DOHH2 (cell line): Measurements from ENCODE around the gene ATP11A.

Source experiments
- H3F3A ChIP-seq: fragments of 200-600 bp; sonication (generic), shearing (Covaris generic); 2 replicates; pipeline ENCODE4 v1.6.0; 2016; ENCODE audit warnings: antibody characterized with exemption, mild to moderate bottlenecking; ENCODE audit not compliant: control insufficient read depth, insufficient read depth
- H3K27ac ChIP-seq: fragments of 200-600 bp; sonication (generic); 2 replicates; pipeline ENCODE4 v1.5.1; 2014; ENCODE audit warnings: low read depth, mild to moderate bottlenecking, low read length, moderate library complexity
- H3K27me3 ChIP-seq: fragments of 200-600 bp; sonication (generic); 2 replicates; pipeline ENCODE4 v1.6.1; 2014; ENCODE audit warnings: mild to moderate bottlenecking, low read length, mixed read lengths; ENCODE audit not compliant: control insufficient read depth
- H3K36me3 ChIP-seq: fragments of 200-600 bp; sonication (generic); 2 replicates; pipeline ENCODE4 v1.6.1; 2014; ENCODE audit warnings: mild to moderate bottlenecking, low read length, moderate library complexity, mixed read lengths; ENCODE audit not compliant: control insufficient read depth
- H3K4me1 ChIP-seq: fragments of 200-600 bp; sonication (generic); 2 replicates; pipeline ENCODE4 v1.6.1; 2014; ENCODE audit warnings: mild to moderate bottlenecking, low read length, mixed read lengths; ENCODE audit not compliant: control insufficient read depth
- H3K4me2 ChIP-seq: fragments of 200-600 bp; sonication (generic); 2 replicates; pipeline ENCODE4 v1.6.0; 2014; ENCODE audit warnings: mild to moderate bottlenecking, low read length, moderate library complexity
- H3K4me3 ChIP-seq: fragments of 200-600 bp; sonication (generic); 2 replicates; pipeline ENCODE4 v1.5.1; 2014; ENCODE audit warnings: mild to moderate bottlenecking, low read length, mixed read lengths
- H3K79me2 ChIP-seq: fragments of 200-600 bp; sonication (generic); 2 replicates; pipeline ENCODE4 v1.6.1; 2014; ENCODE audit warnings: mild to moderate bottlenecking, low read length, mixed read lengths; ENCODE audit not compliant: control insufficient read depth
- H3K9me2 ChIP-seq: fragments of 200-600 bp; sonication (generic); replicated peaks from 2 replicates; pipeline ENCODE4 v1.6.1; 2014; ENCODE audit warnings: mild to moderate bottlenecking, low read length, mixed read lengths; ENCODE audit not compliant: control insufficient read depth
- H3K9me3 ChIP-seq: fragments of 200-600 bp; sonication (generic); 2 replicates; pipeline ENCODE4 v1.6.1; 2014; ENCODE audit warnings: antibody characterized with exemption, low read length, mixed read lengths; ENCODE audit not compliant: control insufficient read depth, insufficient read depth
- H4K20me1 ChIP-seq: fragments of 200-600 bp; sonication (generic); 2 replicates; pipeline ENCODE4 v1.6.0; 2014; ENCODE audit warnings: low read depth, mild to moderate bottlenecking, antibody characterized with exemption, low read length, moderate library complexity; ENCODE audit not compliant: control insufficient read depth, insufficient read depth
- CTCF ChIP-seq: fragments of 200-600 bp; sonication (generic); IDR thresholded peaks from one replicate; pipeline ENCODE4 v1.5.1; 2014; ENCODE audit warnings: antibody characterized with exemption, mild to moderate bottlenecking, low read depth, low read length; ENCODE audit not compliant: poor library complexity, severe bottlenecking
- EZH2phosphoT487 ChIP-seq: fragments of 200-600 bp; sonication (generic); IDR thresholded peaks from 2 replicates; pipeline ENCODE4 v1.6.1; 2017; ENCODE audit warnings: borderline replicate concordance, mild to moderate bottlenecking, antibody characterized with exemption, low read length, moderate library complexity, mixed read lengths

ATP11A gene

DNA sequence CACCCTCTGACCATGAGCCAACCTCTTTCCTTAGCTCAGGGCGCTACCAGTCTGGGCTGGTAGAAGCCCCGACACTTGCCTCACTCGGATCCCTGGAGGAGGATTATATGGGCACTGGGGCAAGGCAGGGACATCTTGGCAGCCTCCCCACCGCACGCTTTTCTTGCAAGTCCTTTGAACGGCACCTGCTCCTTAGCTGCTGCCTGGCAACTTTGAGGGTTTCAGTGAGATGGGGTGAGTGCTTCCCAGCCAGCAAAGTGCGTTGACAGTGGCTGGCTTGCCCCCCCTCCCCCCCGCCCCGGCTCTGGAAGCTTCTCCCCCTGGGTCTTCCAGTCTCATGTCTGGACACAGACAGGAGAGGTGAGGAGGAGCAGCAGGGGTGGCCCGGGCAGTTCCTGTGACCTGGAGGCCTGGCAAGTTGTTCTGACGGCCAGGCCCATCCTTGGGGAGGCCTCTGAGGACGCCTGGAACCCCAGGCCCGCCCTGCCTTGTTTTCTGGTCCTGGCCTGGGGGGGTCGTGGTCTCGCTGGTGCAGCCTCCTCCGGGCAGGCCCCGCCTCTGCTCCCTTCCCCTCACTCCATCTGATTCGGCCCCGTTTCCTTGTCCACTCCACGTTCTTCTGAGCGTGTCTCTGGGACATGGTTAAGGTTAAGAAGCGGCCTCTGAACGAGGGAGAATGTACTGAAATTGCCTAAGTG, 75.2 kb downstream of the ATP11A start:
- Histone ChIP-seq H3K4me3 (no peak overlapping the region), H3F3A (no peaks in the 10 kb centered on the region), H3K27ac (no peak overlapping the region), H3K36me3 (no peaks in the 10 kb centered on the region), H4K20me1 (0 out of 2 replicates have a peak, but pooled peaks cover 3% of the 10 kb centered on the region), H3K4me1 (peaks cover 19% of the 10 kb centered on the region), H3K27me3 (no peaks in the 10 kb centered on the region), H3K9me2 (no peaks in the 10 kb centered on the region), H3K79me2 (peaks cover 7% of the 10 kb centered on the region; the same call in 1 of the 2 replicates), H3K9me3 (no peaks in the 10 kb centered on the region), H3K4me2 (no peak overlapping the region)
- TF ChIP-seq CTCF (no peak), EZH2phosphoT487 (no peak)

- Histone ChIP-seq H3K4me2 (no peak overlapping the region), H3K79me2 (peaks cover 7% of the 10 kb centered on the region; the same call in 1 of the 2 replicates), H3K27ac (no peak overlapping the region), H3K9me2 (no peaks in the 10 kb centered on the region), H3F3A (no peaks in the 10 kb centered on the region), H4K20me1 (0 out of 2 replicates have a peak, but pooled peaks cover 3% of the 10 kb centered on the region), H3K9me3 (no peaks in the 10 kb centered on the region), H3K36me3 (no peaks in the 10 kb centered on the region), H3K27me3 (no peaks in the 10 kb centered on the region), H3K4me1 (peaks cover 19% of the 10 kb centered on the region), H3K4me3 (no peak overlapping the region)
- TF ChIP-seq CTCF = no peak
- no peak for TF ChIP-seq EZH2phosphoT487
Measured at GRCh38 chr13:112765731-112766130, 75.9 kb downstream of the ATP11A start.

GRCh38 chr13:112766336-112766735, 76.5 kb downstream of the ATP11A start:
- Histone ChIP-seq H3K36me3 (no peaks in the 10 kb centered on the region), H3F3A (no peaks in the 10 kb centered on the region), H3K4me2 (no peak overlapping the region), H3K79me2 (peaks cover 7% of the 10 kb centered on the region; the same call in 1 of the 2 replicates), H4K20me1 (0 out of 2 replicates have a peak, but pooled peaks cover 3% of the 10 kb centered on the region), H3K9me2 (no peaks in the 10 kb centered on the region), H3K27me3 (no peaks in the 10 kb centered on the region), H3K27ac (no peak overlapping the region), H3K9me3 (no peaks in the 10 kb centered on the region), H3K4me1 (peaks cover 19% of the 10 kb centered on the region), H3K4me3 (no peak overlapping the region)
- no peak for TF ChIP-seq CTCF
- no peak for TF ChIP-seq EZH2phosphoT487
